GM18505 (cell line): ENCODE data around the gene COX8C.

Experiments used
- ATAC-seq: cut with Tn5 transposase; IDR thresholded peaks from one replicate; pipeline ENCODE4 v1.9.1; 2021; ENCODE audit not compliant: unreplicated experiment
- POLR2A ChIP-seq: IDR thresholded peaks from 4 replicates; pipeline ENCODE4 v1.6.1; 2011; ENCODE audit warnings: borderline replicate concordance; ENCODE audit not compliant: insufficient read depth, insufficient read length; ENCODE audit errors: extremely low read depth

COX8C gene, protein sequence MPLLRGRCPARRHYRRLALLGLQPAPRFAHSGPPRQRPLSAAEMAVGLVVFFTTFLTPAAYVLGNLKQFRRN

DNA sequence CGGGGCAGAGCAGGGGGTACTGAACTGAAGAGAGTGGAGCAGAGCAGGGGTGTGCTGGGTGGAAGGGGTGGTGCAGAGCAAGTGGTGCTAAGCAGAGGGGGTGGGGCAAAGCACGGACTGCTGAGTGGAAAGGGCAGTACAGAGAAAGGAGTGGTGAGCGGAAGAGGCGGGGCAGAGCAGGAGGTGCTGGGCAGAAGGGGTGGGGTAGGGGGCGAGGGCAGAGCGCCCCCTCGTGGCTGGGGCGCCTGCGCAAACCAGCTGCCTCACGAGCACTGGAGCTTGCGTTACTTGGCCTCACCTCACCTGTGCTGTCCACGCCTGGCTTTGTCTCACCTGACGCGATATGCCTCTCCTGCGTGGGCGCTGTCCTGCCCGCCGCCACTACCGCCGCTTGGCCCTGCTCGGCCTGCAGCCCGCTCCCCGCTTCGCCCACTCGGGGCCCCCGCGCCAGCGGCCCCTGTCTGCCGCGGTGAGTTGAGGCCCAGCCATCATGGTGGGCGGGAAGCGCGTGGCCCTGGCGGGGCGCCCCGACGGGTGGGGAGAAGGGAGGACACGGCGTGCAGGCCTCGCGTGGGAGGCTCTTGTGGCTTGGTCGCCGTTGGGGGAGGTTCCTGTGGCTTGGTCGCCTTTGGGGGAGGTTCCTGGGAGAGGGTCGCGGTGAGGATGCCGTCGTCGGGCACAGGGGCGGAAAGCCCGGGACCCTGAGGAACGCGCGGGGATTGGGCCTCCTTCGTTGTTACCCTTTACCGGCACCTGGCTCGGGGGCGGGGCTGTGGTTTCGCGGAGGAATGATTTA, at the start of gene COX8C:
Gene COX8C (plus strand): TSS at position 257 of the 796 bp plus-strand sequence. CDS start 87 bp downstream, at position 344.
- no peak for ATAC-seq
- no peak for TF ChIP-seq POLR2A

DNA sequence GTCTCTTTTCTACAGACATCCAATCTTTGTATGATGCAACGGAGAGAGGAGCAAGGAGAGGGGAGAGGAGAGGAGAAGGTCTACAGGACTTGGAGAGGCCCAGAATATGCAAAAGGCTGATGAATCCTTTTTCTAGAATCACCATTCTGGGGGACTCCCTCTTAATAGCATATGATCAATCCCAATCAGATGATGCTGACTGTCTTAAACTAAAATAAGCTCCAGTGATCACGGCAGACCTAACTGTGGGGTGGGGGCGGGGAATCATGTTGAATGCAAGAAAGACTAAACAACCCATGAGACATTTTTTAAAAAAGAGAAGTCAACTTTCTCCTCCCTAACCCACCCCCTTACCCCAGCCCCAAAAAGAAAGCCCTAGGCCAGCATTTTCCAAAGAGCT, 47.6 kb upstream of the COX8C start:
- ATAC-seq = no peak
- no peak for TF ChIP-seq POLR2A

DNA sequence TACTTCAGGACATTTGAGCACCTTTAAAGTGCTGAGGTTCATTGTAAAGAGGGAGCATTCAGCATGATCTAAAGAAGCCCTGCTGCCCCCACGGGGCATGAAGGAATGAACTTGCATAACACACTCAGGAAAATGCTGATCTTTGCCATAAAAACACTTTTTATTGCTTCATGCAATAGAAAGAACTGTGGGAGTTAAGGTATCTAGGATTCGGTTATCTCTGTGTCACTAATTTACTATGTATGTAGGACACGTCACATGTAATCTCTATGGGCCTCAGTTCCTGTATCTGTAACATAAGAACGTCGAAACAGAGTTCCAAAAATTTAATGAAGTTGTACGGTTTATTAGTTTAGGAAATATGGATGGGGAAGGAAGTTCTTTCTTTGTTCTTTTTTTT, 47.1 kb upstream of the COX8C start:
- TF ChIP-seq POLR2A = no peak
- no peak for ATAC-seq

DNA sequence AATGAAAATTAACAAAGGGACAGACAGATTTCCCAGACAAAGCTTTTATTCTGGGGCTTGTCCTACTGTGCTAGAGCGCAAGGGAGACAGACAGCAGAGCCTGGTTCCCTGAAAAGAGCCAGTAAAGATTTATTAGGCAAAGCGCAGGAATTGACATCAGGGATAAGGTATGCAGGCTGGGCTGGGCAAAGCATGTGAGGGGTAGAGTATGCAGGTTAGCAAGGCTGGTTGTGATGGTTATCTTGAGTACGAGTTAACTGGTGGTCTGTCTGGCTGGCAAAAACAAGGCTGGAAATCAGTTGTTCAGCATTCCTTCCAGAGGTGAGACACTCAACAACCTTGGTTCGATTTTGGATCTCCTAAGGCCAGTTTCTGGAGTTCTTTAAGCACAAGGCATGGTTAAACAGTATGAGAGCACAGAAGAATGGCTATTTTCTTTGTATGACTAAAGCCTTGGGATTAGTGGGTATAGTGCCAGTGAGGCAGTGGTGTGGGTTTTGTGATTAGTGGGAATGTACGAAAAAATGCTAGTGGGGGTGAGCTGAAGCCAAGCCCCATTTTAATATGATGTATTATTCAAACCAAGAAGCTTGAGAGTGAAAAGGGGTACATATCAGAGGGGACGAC, 45.0 kb upstream of the COX8C start:
- ATAC-seq = no peak
- no peak for TF ChIP-seq POLR2A

DNA sequence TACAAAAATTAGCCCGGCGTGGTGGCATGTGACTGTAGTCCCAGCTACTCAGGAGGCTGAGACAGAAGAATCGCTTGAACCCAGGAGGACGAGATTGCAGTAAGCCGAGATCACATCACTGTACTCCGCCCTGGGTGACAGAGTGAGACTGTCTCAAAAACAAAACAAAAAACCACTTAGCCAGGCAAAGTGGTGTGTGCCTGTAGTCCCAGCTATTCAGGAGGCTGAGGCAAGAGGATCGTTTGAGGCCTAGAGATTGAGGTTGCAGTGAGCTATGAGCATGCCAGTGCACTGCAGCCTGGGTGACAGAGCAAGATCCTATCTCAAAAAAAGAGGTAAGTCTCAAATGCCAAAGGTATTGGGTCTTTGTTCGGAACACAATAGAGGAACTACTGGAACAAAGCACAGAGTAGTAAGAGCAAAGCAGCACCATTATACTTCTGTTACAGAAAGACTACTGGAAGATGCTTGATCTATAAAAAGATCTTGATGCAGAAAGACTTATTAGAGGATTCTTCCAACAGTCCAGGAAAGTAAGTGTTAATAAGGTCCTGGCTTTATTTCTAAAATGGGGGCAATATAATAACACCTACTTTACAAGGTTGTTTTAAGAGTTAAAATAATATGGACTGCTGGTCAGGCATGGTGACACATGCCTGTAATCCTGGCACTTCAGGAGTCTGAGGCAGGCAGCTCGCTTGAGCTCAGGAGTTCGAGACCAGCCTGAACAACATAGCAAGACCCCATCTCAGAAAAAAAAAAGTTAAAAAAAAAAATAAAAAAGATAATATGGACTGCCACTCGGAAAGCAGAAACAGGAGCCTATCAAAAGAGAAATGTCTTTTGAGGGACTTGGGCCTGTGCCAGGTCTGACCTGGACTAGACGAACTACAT, 44.0 kb upstream of the COX8C start:
- no peak for TF ChIP-seq POLR2A
- ATAC-seq = no peak

DNA sequence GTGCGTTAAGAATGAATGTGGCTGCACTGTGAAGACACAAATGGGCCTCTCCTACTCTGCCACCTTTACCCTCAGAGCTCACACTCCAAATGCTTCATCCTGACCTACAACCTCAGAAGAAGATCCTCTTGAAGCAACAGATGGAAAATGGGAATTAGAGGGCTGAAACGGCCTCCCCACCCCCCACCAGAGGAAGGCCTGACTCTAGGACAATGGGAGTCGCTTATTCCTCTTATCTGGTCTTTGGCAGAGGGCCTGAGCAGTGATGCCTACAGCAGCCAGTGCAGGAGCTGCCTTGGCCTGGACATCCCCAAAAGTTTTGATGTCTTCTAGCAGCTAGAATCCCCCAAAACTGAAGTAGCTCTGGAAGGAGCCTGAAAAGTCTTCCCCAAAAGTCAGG, 43.3 kb upstream of the COX8C start:
- no peak for ATAC-seq
- no peak for TF ChIP-seq POLR2A

DNA sequence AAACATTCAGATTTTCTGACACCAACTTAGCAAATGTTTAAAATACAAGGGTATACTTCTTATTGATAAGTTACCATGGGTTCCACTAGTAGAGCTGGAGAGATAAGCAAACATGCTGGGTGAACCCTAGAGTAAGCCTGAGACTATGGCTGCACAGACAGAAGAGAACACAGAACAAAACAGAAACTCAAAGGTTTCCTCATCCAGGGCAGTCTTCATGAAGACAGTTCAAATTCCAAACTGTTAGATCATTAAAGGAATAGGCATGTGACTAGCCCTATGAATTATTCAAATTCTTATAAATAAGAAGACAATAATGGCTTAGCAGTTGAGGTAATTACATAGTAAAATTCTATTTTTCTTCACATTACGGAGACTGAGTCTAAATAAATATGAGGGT, 42.2 kb upstream of the COX8C start:
- TF ChIP-seq POLR2A = no peak
- no peak for ATAC-seq

DNA sequence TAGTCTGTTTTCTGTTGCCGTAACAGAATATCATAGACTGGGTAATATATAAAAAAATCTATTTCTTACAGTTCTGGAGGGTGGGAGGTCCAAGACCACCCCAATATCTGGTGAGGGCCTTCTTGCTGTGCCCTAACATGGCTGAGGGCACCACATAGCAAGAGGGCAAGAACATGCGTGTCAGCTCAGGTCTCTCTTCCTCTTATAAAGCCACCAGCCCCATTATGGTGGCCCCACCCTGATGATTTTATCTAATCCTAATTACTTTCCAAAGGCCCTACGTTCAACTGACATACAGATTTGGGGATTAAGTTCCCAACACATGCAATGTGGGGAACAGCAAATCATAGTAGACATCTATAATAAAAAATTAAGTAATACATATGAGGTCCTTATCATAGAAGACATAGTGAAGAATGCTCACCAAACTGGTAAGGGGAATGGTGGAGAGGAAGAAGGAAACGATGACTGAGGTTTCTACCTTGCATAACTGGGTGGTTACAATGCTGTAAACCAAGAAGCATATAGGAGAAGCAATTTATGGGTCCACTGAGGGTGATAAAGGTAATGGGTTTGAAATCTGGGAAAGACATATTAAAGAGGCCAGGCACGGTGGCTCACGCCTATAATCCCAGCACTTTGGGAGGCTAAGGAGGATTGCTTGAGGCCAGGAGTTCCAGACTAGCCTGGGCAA, 41.1 kb upstream of the COX8C start:
- no peak for ATAC-seq
- TF ChIP-seq POLR2A = no peak

DNA sequence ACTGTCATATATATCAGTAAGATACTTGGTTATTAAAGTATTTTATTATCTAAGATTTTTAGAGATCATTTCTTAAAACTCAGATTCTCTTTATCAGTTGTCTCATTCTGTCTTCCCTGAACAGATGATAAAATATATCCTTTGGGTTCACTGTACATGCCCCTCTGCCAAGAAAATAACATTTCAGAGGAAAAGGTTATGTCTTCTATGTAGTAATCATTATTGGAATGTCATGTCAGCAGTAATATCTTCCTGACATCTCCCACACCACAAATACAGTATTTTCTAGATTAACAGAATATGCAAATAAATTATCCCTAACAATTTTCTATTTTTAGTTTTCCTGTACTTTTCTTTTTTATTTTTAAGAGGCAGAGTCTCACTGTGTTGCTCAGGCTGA, 40.2 kb upstream of the COX8C start:
- no peak for ATAC-seq
- no peak for TF ChIP-seq POLR2A

DNA sequence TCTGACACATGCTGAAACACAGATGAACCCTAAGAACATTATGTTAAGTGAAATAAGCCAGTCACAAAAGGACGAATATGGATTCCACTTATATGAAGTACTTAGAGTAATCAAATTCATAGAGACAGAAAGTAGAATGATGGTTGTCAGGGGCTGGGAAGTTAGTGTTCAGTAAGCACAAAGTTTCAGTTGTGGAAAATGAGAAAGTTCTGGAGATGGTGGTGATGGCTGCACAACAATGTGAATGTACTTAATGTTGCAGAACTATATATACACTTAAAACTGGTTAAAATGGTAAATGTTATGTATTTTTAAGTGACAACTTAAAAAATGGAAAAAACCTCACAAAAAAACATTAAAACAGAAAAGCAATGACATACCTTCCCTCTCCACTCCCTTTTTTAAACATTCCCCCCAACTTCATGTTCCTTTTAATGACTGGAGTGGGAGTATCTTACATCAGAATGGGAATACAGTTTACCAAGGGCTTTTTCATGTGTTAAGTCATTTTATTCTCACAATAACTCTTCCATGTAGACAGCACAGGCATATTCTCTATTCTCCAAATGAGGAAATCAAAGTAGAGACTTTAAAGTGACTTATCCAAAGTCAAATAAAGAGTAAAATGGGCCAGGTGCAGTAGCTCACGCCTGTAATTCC, 38.2 kb upstream of the COX8C start:
- TF ChIP-seq POLR2A = no peak
- ATAC-seq = no peak

DNA sequence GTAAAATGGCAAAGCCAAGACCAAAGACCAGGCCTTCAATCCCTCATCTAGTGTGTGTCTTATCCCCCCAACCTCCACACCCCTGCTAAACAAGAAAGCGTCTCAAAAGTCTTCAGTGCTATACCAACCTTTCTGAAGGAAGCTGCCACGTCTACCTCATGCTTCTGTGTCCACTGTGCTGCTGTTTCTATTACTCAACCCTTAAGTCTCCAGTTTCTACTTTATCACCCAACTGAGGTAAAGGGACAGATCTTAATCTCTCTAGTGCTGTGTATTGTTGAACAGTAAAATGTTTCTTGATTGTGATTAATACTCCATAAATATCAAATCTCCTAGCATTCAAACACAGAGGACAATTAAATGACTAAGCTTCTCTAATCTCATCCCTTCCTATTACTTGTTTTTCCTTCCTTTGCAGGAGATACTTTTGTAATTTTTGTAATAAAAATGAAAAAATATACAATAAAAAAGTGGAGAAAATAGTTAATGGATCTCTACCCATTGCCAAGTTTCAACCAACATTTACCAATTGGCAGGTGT, 37.5 kb upstream of the COX8C start:
- no peak for TF ChIP-seq POLR2A
- ATAC-seq = no peak

DNA sequence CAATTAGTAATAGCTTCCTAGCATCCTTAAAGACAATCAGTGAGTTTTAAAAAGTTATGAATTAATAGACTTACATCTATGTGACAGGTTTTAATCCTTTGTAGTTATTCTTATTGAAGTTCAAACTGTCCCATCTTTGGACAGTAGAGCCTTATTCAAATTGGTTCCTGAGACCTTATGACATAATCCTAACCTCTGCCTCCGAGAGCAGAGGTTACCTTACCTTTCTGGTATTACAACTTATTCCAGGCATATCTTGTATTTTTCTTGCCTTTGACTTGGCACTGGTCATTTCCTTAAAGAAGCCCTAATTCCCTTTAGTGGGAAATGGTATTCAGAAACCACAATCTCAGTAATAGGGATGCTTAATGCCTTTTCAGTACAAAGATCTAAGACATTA, 35.9 kb upstream of the COX8C start:
- ATAC-seq = no peak
- no peak for TF ChIP-seq POLR2A
